ENCODE data around the gene PKHD1.

PKHD1 gene

GRCh38 chr6:51584163-51584562, 503.2 kb downstream of the PKHD1 start:
- no peak for DNase-seq

GRCh38 chr6:51578994-51579393, 508.4 kb downstream of the PKHD1 start:
- no peak for DNase-seq

DNA sequence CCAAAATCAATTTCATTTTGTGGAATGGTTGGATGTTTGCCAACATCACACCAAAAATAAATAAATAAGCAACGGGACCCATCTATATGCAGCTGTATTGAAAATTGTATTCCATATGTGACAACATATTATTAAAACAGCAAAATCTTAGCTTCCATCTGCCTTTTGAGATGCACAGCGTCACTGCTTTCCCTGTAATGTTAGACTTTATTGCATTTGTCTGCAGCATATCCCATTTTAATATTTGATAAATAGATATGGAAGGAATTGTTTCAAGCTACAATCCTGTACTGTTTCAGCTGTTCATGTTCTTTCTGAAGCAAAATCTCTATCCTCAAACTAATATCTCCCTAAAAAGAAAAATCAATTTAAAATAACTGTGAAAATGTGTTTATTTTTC, 509.1 kb downstream of the PKHD1 start:
- DNase-seq = no peak

GRCh38 chr6:51574040-51574439, 513.4 kb downstream of the PKHD1 start:
- no peak for DNase-seq

DNA sequence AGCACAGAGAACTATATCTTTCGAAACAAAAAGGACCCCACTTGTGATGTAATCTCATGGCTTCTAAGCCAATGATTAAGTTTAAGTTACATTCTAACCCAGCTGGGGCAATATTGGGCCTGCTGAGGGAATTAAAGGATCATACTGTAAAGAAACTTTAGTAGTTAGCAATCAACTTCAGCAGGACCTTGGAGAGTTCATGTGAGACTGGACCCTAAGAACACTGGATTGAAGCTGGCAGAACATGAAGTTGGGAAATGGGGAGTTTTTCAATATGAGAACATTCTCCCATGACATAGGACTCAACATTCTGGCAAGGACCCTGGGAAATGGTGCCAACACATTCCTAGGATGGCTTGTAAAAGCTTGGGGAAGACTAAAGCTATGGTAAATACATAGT, 516.2 kb downstream of the PKHD1 start:
- DNase-seq = no peak

- DNase-seq = no peak
These were observed 517.1 kb downstream of the PKHD1 start for GRCh38 chr6:51570168-51570921.

- no peak for DNase-seq
These were observed 517.8 kb downstream of the PKHD1 start for GRCh38 chr6:51569594-51569993.

DNA sequence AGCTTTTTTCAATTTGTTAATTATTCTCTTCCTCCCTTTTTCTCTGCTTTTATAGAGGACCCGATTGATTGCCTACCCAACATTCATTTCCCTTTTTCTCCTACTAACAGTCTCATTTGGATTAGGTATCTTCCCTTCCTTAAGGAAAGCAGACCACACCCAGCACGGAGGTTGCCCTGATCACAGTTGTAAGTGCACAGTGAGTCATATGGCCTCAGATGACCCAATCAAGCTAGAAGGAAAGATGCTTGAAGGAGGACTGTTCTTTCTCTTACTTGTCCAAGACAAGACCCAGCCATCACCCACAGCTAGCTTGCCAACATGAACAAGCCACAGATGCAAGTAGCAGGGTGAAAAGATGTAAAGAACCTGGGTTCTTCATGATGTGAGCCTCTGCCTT, 518.6 kb downstream of the PKHD1 start:
- no peak for DNase-seq

- no peak for DNase-seq
These were observed 521.9 kb downstream of the PKHD1 start for GRCh38 chr6:51565472-51565871.

Data from KG1 (cell line).